Astrocyte (in vitro differentiated cells and primary cell): ENCODE measurements around the gene CRADD. TPM values are rescaled to one million over a fixed set of nuclear protein-coding genes. Genes with fewer than 3 reads are reported as not detected.

Source experiments
- DNase-seq: peaks from one replicate; pipeline ENCODE4 v3.0.0-alpha.2; 2010; ENCODE audit warnings: low read depth
- FAIRE-seq: peaks from 2 replicates; lab custom pipeline; 2011; peaks lifted over from hg19 to GRCh38; lab: Jason Lieb, UNC
- H2AFZ ChIP-seq: 2 replicates; pipeline ENCODE4 v1.6.0; 2012; ENCODE audit warnings: low read depth, low read length, inconsistent platforms
- H3K27ac ChIP-seq: 2 replicates; pipeline ENCODE4 v1.5.1; 2011; ENCODE audit warnings: low read depth, low read length, inconsistent platforms
- H3K27me3 ChIP-seq: 2 replicates; pipeline ENCODE4 v1.6.0; 2011; ENCODE audit warnings: low read length, inconsistent platforms; ENCODE audit not compliant: insufficient read depth
- H3K36me3 ChIP-seq: 2 replicates; pipeline ENCODE4 v1.5.1; 2011; ENCODE audit warnings: low read length, inconsistent platforms; ENCODE audit not compliant: insufficient read depth
- H3K4me1 ChIP-seq: 2 replicates; pipeline ENCODE4 v1.5.1; 2011; ENCODE audit warnings: low read length, inconsistent platforms; ENCODE audit not compliant: insufficient read depth
- H3K4me2 ChIP-seq: 2 replicates; pipeline ENCODE4 v1.6.0; 2012; ENCODE audit warnings: low read length, inconsistent platforms
- H3K4me3 ChIP-seq: 2 replicates; pipeline ENCODE4 v1.5.1; 2011; ENCODE audit warnings: low read depth, mild to moderate bottlenecking, low read length, inconsistent platforms; ENCODE audit not compliant: insufficient read depth
- H3K79me2 ChIP-seq: 2 replicates; pipeline ENCODE4 v1.6.0; 2012; ENCODE audit warnings: mild to moderate bottlenecking, low read length, inconsistent platforms; ENCODE audit not compliant: insufficient read depth
- H3K9ac ChIP-seq: 2 replicates; pipeline ENCODE4 v1.6.0; 2012; ENCODE audit warnings: mild to moderate bottlenecking, low read length, inconsistent platforms
- H3K9me3 ChIP-seq: 2 replicates; pipeline ENCODE4 v1.5.1; 2012; ENCODE audit warnings: low read depth, mild to moderate bottlenecking, low read length, inconsistent platforms; ENCODE audit not compliant: insufficient read depth
- H4K20me1 ChIP-seq: 2 replicates; pipeline ENCODE4 v1.6.0; 2012; ENCODE audit warnings: low read length, inconsistent platforms; ENCODE audit not compliant: insufficient read depth
- H3K27ac Mint-ChIP-seq: one replicate; pipeline ENCODE4 v1.8.0; 2021; ENCODE audit warnings: mild to moderate bottlenecking, mixed read lengths; ENCODE audit not compliant: unreplicated experiment
- H3K27me3 Mint-ChIP-seq: one replicate; pipeline ENCODE4 v1.8.0; 2021; ENCODE audit warnings: low read depth, mixed read lengths; ENCODE audit not compliant: unreplicated experiment
- H3K36me3 Mint-ChIP-seq: one replicate; pipeline ENCODE4 v1.8.0; 2021; ENCODE audit warnings: low read depth, mixed read lengths; ENCODE audit not compliant: unreplicated experiment
- H3K4me1 Mint-ChIP-seq: one replicate; pipeline ENCODE4 v1.8.0; 2021; ENCODE audit warnings: low read depth, mixed read lengths; ENCODE audit not compliant: unreplicated experiment
- H3K4me3 Mint-ChIP-seq: one replicate; pipeline ENCODE4 v1.8.0; 2021; ENCODE audit warnings: mild to moderate bottlenecking, moderate library complexity, mixed read lengths; ENCODE audit not compliant: unreplicated experiment
- H3K9me3 Mint-ChIP-seq: one replicate; pipeline ENCODE4 v1.8.0; 2021; ENCODE audit warnings: mild to moderate bottlenecking, mixed read lengths; ENCODE audit not compliant: unreplicated experiment
- EZH2 ChIP-seq: IDR thresholded peaks from 2 replicates; pipeline ENCODE4 v1.6.1; 2012; ENCODE audit warnings: mild to moderate bottlenecking, low read length, inconsistent platforms; ENCODE audit not compliant: insufficient read depth
- total RNA-seq: library from RNA; stranded (reverse); gene quantifications from 2 replicates; pipeline ENCODE4 v1.2.1, GENCODE V29; 2021
- TF ChIP-seq, protein P1 (sequence below): IDR thresholded peaks from 2 replicates; pipeline ENCODE4 v1.5.1; 2011; ENCODE audit warnings: low read depth, mild to moderate bottlenecking, inconsistent platforms, low read length, moderate library complexity; ENCODE audit not compliant: insufficient read depth

Gene CRADD
- total RNA-seq, 1 donor from 2014 or later: 8.8 TPM

GRCh38 chr12:93714382-93714781 lies 37.2 kb downstream of the CRADD start:
- Mint-ChIP-seq H3K36me3 (peaks cover 6% of the 10 kb centered on the region), H3K9me3 (peaks cover 1% of the 10 kb centered on the region), H3K27me3 (no peaks in the 10 kb centered on the region), H3K4me3 (no peak overlapping the region), H3K4me1 (no peaks in the 10 kb centered on the region), H3K27ac (no peak overlapping the region)
- peak overlapping the region; percentile 32 for H2AFZ ChIP-seq
- peaks cover 3% of the 10 kb centered on the region for H3K9me3 ChIP-seq
- H4K20me1 ChIP-seq: no peaks in the 10 kb centered on the region
- H3K4me3 ChIP-seq: no peak overlapping the region
- DNase-seq (peak; percentile 3), FAIRE-seq (no peak)
- H3K27me3 ChIP-seq: no peaks in the 10 kb centered on the region
- no peak overlapping the region for H3K27ac ChIP-seq
- TF ChIP-seq, protein P1, sequence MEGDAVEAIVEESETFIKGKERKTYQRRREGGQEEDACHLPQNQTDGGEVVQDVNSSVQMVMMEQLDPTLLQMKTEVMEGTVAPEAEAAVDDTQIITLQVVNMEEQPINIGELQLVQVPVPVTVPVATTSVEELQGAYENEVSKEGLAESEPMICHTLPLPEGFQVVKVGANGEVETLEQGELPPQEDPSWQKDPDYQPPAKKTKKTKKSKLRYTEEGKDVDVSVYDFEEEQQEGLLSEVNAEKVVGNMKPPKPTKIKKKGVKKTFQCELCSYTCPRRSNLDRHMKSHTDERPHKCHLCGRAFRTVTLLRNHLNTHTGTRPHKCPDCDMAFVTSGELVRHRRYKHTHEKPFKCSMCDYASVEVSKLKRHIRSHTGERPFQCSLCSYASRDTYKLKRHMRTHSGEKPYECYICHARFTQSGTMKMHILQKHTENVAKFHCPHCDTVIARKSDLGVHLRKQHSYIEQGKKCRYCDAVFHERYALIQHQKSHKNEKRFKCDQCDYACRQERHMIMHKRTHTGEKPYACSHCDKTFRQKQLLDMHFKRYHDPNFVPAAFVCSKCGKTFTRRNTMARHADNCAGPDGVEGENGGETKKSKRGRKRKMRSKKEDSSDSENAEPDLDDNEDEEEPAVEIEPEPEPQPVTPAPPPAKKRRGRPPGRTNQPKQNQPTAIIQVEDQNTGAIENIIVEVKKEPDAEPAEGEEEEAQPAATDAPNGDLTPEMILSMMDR: no peak
- TF ChIP-seq EZH2: no peak
- H3K79me2 ChIP-seq: no peaks in the 10 kb centered on the region
- peaks cover 3% of the 10 kb centered on the region for H3K4me1 ChIP-seq
- no peaks in the 10 kb centered on the region for H3K36me3 ChIP-seq
- H3K4me2 ChIP-seq: peak overlapping the region; percentile 5
- no peak overlapping the region for H3K9ac ChIP-seq

DNA sequence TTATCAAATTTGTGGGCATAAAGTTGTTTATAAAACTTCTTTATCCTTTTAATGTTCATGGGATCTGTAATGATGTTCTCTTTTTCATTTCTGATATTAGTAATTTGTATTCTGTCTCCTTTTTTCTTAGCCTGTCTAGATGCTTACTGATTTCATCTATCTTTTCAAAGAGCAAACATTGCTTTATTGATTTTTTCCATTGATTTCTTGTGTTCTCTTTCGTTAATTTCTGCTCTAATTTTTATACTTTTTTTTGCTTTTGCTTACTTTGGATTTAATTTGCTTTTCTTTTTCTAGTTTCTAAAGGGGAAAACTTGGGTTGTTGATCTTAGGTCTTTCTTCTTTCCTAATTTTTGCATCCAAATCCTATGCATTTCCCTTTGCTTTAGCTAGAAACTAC lies 42.5 kb downstream of the CRADD start:
- no peak overlapping the region for H3K4me3 Mint-ChIP-seq
- H3K9me3 Mint-ChIP-seq: no peaks in the 10 kb centered on the region
- H3K36me3 ChIP-seq: no peaks in the 10 kb centered on the region
- no peak overlapping the region for H3K9ac ChIP-seq
- no peaks in the 10 kb centered on the region for H4K20me1 ChIP-seq
- H3K4me1 ChIP-seq: no peaks in the 10 kb centered on the region
- H3K36me3 Mint-ChIP-seq: peaks cover 4% of the 10 kb centered on the region
- no peak overlapping the region for H3K27ac Mint-ChIP-seq
- H3K27me3 ChIP-seq: no peaks in the 10 kb centered on the region
- TF ChIP-seq, protein P1: no peak
- no peak for TF ChIP-seq EZH2
- H3K27ac ChIP-seq: no peak overlapping the region
- FAIRE-seq: no peak
- H3K79me2 ChIP-seq: no peaks in the 10 kb centered on the region
- H3K4me2 ChIP-seq: no peak overlapping the region
- H2AFZ ChIP-seq: no peak overlapping the region
- no peaks in the 10 kb centered on the region for H3K27me3 Mint-ChIP-seq
- H3K9me3 ChIP-seq: no peaks in the 10 kb centered on the region
- no peaks in the 10 kb centered on the region for H3K4me1 Mint-ChIP-seq
- H3K4me3 ChIP-seq: no peak overlapping the region
- DNase-seq: no peak

- H3K27me3 ChIP-seq: no peaks in the 10 kb centered on the region
- no peaks in the 10 kb centered on the region for H3K9me3 Mint-ChIP-seq
- no peak overlapping the region for H3K4me2 ChIP-seq
- peaks cover 4% of the 10 kb centered on the region for H3K36me3 Mint-ChIP-seq
- TF ChIP-seq, protein P1: no peak
- no peak for TF ChIP-seq EZH2
- no peaks in the 10 kb centered on the region for H3K79me2 ChIP-seq
- H3K9ac ChIP-seq: no peak overlapping the region
- no peak for DNase-seq
- FAIRE-seq: no peak
- no peaks in the 10 kb centered on the region for H3K4me1 ChIP-seq
- H3K4me3 Mint-ChIP-seq: no peak overlapping the region
- H3K4me3 ChIP-seq: no peak overlapping the region
- no peak overlapping the region for H3K27ac ChIP-seq
- no peak overlapping the region for H2AFZ ChIP-seq
- no peaks in the 10 kb centered on the region for H4K20me1 ChIP-seq
- H3K27me3 Mint-ChIP-seq: no peaks in the 10 kb centered on the region
- H3K9me3 ChIP-seq: no peaks in the 10 kb centered on the region
- no peak overlapping the region for H3K27ac Mint-ChIP-seq
- H3K36me3 ChIP-seq: no peaks in the 10 kb centered on the region
- H3K4me1 Mint-ChIP-seq: no peaks in the 10 kb centered on the region
Observed at GRCh38 chr12:93720559-93720958, 43.4 kb downstream of the CRADD start.
